Ishikawa (cell line): ENCODE measurements around the gene NEK11.

Experiments used
- CEBPB ChIP-seq: IDR thresholded peaks from 2 replicates; pipeline ENCODE4 v1.6.1; 2012
- CREB1 ChIP-seq: IDR thresholded peaks from 2 replicates; pipeline ENCODE4 v1.6.1; 2012; ENCODE audit warnings: low read depth
- EGR1 ChIP-seq: IDR thresholded peaks from 2 replicates; pipeline ENCODE4 v1.6.1; 2012
- EP300 ChIP-seq: IDR thresholded peaks from 2 replicates; pipeline ENCODE4 v1.6.1; 2012; ENCODE audit warnings: borderline replicate concordance
- FOXM1 ChIP-seq: IDR thresholded peaks from 2 replicates; pipeline ENCODE4 v1.6.1; 2012; ENCODE audit warnings: low read depth, borderline replicate concordance
- NFIC ChIP-seq: IDR thresholded peaks from 2 replicates; pipeline ENCODE4 v1.6.1; 2012
- RAD21 ChIP-seq: IDR thresholded peaks from 2 replicates; pipeline ENCODE4 v1.6.1; 2012; ENCODE audit warnings: low read depth
- REST ChIP-seq: IDR thresholded peaks from 2 replicates; pipeline ENCODE4 v1.6.1; 2012; ENCODE audit warnings: low read depth, mild to moderate bottlenecking
- TAF1 ChIP-seq: IDR thresholded peaks from 2 replicates; pipeline ENCODE4 v1.6.1; 2012; ENCODE audit warnings: low read depth, mild to moderate bottlenecking
- TCF12 ChIP-seq: IDR thresholded peaks from 2 replicates; pipeline ENCODE4 v1.6.1; 2012; ENCODE audit warnings: low read depth
- TEAD4 ChIP-seq: IDR thresholded peaks from 2 replicates; pipeline ENCODE4 v1.6.1; 2012
- USF1 ChIP-seq: IDR thresholded peaks from 2 replicates; pipeline ENCODE4 v1.6.1; 2012
- YY1 ChIP-seq: IDR thresholded peaks from 2 replicates; pipeline ENCODE4 v1.6.1; 2012; ENCODE audit warnings: low read depth
- ZBTB7A ChIP-seq: IDR thresholded peaks from 2 replicates; pipeline ENCODE4 v1.6.1; 2012; ENCODE audit warnings: low read depth
- TF ChIP-seq, protein P1 (sequence below): IDR thresholded peaks from 2 replicates; pipeline ENCODE4 v1.6.1; 2012

The NEK11 gene

GRCh38 chr3:131394400-131394799 is 367.7 kb downstream of the NEK11 start:
- no peak for TF ChIP-seq NFIC
- TF ChIP-seq ZBTB7A: no peak
- TF ChIP-seq FOXM1: no peak
- no peak for TF ChIP-seq EGR1
- no peak for TF ChIP-seq TCF12
- no peak for TF ChIP-seq USF1
- no peak for TF ChIP-seq REST
- TF ChIP-seq CEBPB: no peak
- TF ChIP-seq, protein P1, sequence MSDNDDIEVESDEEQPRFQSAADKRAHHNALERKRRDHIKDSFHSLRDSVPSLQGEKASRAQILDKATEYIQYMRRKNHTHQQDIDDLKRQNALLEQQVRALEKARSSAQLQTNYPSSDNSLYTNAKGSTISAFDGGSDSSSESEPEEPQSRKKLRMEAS: no peak
- no peak for TF ChIP-seq EP300
- no peak for TF ChIP-seq YY1
- TF ChIP-seq TEAD4: no peak
- no peak for TF ChIP-seq CREB1
- no peak for TF ChIP-seq TAF1

GRCh38 chr3:131396170-131396569 is 369.5 kb downstream of the NEK11 start:
- no peak for TF ChIP-seq RAD21
- no peak for TF ChIP-seq CREB1
- TF ChIP-seq USF1: peak; percentile 46; the same call in 1 of the 2 replicates
- TF ChIP-seq ZBTB7A: no peak
- TF ChIP-seq NFIC: no peak
- no peak for TF ChIP-seq YY1
- no peak for TF ChIP-seq TEAD4

DNA sequence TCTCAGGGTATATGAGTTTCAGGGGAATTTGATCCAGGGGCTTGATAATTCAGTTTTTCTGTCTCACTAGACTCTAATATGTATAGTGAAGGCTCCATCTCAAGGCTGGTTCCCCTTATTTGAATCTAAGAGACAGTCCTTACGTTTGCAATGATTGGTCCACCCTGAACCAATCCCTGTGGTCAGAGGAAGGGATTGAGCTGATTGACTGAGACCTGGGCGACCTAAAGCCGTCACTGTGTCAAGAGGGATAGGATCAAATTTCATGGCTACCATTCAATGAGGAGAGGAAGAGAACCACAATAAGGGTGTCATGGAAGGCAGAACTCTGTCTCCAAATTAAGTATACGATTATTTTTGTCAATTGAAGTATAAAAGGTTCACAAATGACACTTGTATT is 371.2 kb downstream of the NEK11 start:
- TF ChIP-seq RAD21 (no peak), TCF12 (no peak), EGR1 (no peak), NFIC (no peak), USF1 (no peak), TEAD4 (no peak), EP300 (no peak), YY1 (no peak), CEBPB (no peak), REST (no peak), ZBTB7A (no peak), CREB1 (no peak), FOXM1 (no peak), TAF1 (no peak)
- TF ChIP-seq, protein P1: no peak
